GM19395 (cell line): ENCODE data around the gene RPS19.

ENCODE experiments used
- ATAC-seq: cut with Tn5 transposase; IDR thresholded peaks from one replicate; pipeline ENCODE4 v1.9.1; 2021; ENCODE audit warnings: mild to moderate bottlenecking, moderate library complexity; ENCODE audit not compliant: unreplicated experiment

The RPS19 gene

GRCh38 chr19:41877916-41878905 lies 18.2 kb downstream of the RPS19 start:
- no peak for ATAC-seq

- no peak for ATAC-seq
Observed at GRCh38 chr19:41879080-41879479, 19.0 kb downstream of the RPS19 start.

- no peak for ATAC-seq
Observed at GRCh38 chr19:41879670-41880328, 19.7 kb downstream of the RPS19 start.

GRCh38 chr19:41880329-41880708 lies 20.3 kb downstream of the RPS19 start:
- ATAC-seq: no peak

- no peak for ATAC-seq
Observed at GRCh38 chr19:41882568-41883462, 22.8 kb downstream of the RPS19 start, which contains the start of gene ARHGEF1. TSS of gene ARHGEF1 (plus strand) at chr19:41883184. CDS start at chr19:41888083, 4,899 bp downstream.

- no peak for ATAC-seq
Observed at GRCh38 chr19:41883463-41883820, 23.4 kb downstream of the RPS19 start.

- peak; percentile 72 for ATAC-seq
Observed at GRCh38 chr19:41883821-41884733, 24.0 kb downstream of the RPS19 start.

- no peak for ATAC-seq
Observed at GRCh38 chr19:41886761-41887710, 27.0 kb downstream of the RPS19 start.

GRCh38 chr19:41887711-41888382 lies 27.8 kb downstream of the RPS19 start:
- ATAC-seq: no peak

GRCh38 chr19:41888926-41889325 lies 28.9 kb downstream of the RPS19 start:
- no peak for ATAC-seq

GRCh38 chr19:41889896-41890295 lies 29.8 kb downstream of the RPS19 start:
- no peak for ATAC-seq

- no peak for ATAC-seq
Observed at GRCh38 chr19:41890936-41891335, 30.9 kb downstream of the RPS19 start.

- ATAC-seq: no peak
Observed at GRCh38 chr19:41892173-41892902, 32.3 kb downstream of the RPS19 start.

GRCh38 chr19:41893899-41894298 lies 33.8 kb downstream of the RPS19 start:
- ATAC-seq: no peak

- no peak for ATAC-seq
Observed at GRCh38 chr19:41894350-41894749, 34.3 kb downstream of the RPS19 start.

- ATAC-seq: no peak
Observed at GRCh38 chr19:41895745-41896580, 35.9 kb downstream of the RPS19 start.

GRCh38 chr19:41896581-41896942 lies 36.5 kb downstream of the RPS19 start:
- no peak for ATAC-seq
